Measurements from ENCODE around the gene RETREG3.

- no peak for TF ChIP-seq CTCF (conservative IDR thresholded peaks at IDR 0.05; ENCODE audit: low read length)
- TF ChIP-seq EZH2phosphoT487 (IDR thresholded peaks at IDR 0.05; ENCODE audit: borderline replicate concordance, low read depth, low read length), result no peak
These were observed 67.9 kb downstream of the RETREG3 start for GRCh38 chr17:42541041-42541833.

Data from OCI-LY7 (cell line).